Neural cell (in vitro differentiated cells): ENCODE measurements around the gene IDNK. TPM values are rescaled to one million over a fixed set of nuclear protein-coding genes. Genes with fewer than 3 reads are reported as not detected.

Source experiments
- H2AFZ ChIP-seq: fragments of 200-600, 300-800 bp; sonication (generic), shearing (Covaris generic); 2 replicates; pipeline ENCODE4 v1.6.0; 2014; ENCODE audit warnings: low read depth, mild to moderate bottlenecking, antibody characterized with exemption, low read length, moderate library complexity
- H3F3A ChIP-seq: fragments of 200-600 bp; shearing (Covaris generic); 2 replicates; pipeline ENCODE4 v1.6.1; 2016; ENCODE audit warnings: mild to moderate bottlenecking, moderate library complexity, mixed read lengths, antibody characterized with exemption, low read length; ENCODE audit not compliant: insufficient read depth, poor library complexity, severe bottlenecking
- H3K27ac ChIP-seq: fragments of 200-600, 300-800 bp; sonication (generic), shearing (Covaris generic); 2 replicates; pipeline ENCODE4 v1.5.1; 2014; ENCODE audit warnings: mild to moderate bottlenecking, low read length, moderate library complexity
- H3K27me3 ChIP-seq: fragments of 300-800, 200-600 bp; sonication (generic), shearing (Covaris generic); 2 replicates; pipeline ENCODE4 v1.6.0; 2014; ENCODE audit warnings: mild to moderate bottlenecking, low read depth, low read length, moderate library complexity; ENCODE audit not compliant: insufficient read depth
- H3K36me3 ChIP-seq: fragments of 300-800, 200-600 bp; sonication (generic), shearing (Covaris generic); 2 replicates; pipeline ENCODE4 v1.5.1; 2014; ENCODE audit warnings: mild to moderate bottlenecking, antibody characterized with exemption, low read length, moderate library complexity; ENCODE audit not compliant: insufficient read depth
- H3K4me2 ChIP-seq: fragments of 300-800, 200-600 bp; sonication (generic), shearing (Covaris generic); 2 replicates; pipeline ENCODE4 v1.6.0; 2014; ENCODE audit warnings: mild to moderate bottlenecking, low read length
- H3K4me3 ChIP-seq: fragments of 300-800, 200-600 bp; sonication (generic), shearing (Covaris generic); 2 replicates; pipeline ENCODE4 v1.5.1; 2014; ENCODE audit warnings: mild to moderate bottlenecking, low read length, moderate library complexity
- H3K79me2 ChIP-seq: fragments of 200-600 bp; shearing (Covaris generic); replicated peaks from 2 replicates; pipeline ENCODE4 v1.6.0; 2014; ENCODE audit warnings: mild to moderate bottlenecking, low read length, moderate library complexity; ENCODE audit not compliant: insufficient read depth
- H3K9ac ChIP-seq: fragments of 300-800, 200-600 bp; sonication (generic), shearing (Covaris generic); 2 replicates; pipeline ENCODE4 v1.6.1; 2016; ENCODE audit warnings: mild to moderate bottlenecking, low read length, mixed read lengths
- H3K9me2 ChIP-seq: fragments of 200-600 bp; shearing (Covaris generic); 2 replicates; pipeline ENCODE4 v1.6.1; 2016; ENCODE audit warnings: mild to moderate bottlenecking, low read length, mixed read lengths; ENCODE audit not compliant: insufficient read depth
- H3K9me3 ChIP-seq: fragments of 200-600, 300-800 bp; sonication (generic), shearing (Covaris generic); 2 replicates; pipeline ENCODE4 v1.6.1; 2016; ENCODE audit warnings: mild to moderate bottlenecking, mixed run types, low read length, moderate library complexity, mixed read lengths
- H4K20me1 ChIP-seq: fragments of 200-600 bp; shearing (Covaris generic); 2 replicates; pipeline ENCODE4 v1.6.1; 2016; ENCODE audit warnings: mild to moderate bottlenecking, mixed run types; ENCODE audit not compliant: insufficient read depth
- CTCF ChIP-seq: fragments of 450-650 bp; IDR thresholded peaks from 2 replicates; pipeline ENCODE4 v1.5.1; 2014; ENCODE audit warnings: antibody characterized with exemption, mild to moderate bottlenecking, moderate library complexity; ENCODE audit not compliant: poor library complexity, severe bottlenecking
- EP300 ChIP-seq: fragments of 450-650 bp; conservative IDR thresholded peaks from 2 replicates; pipeline ENCODE4 v1.6.1; 2014; ENCODE audit warnings: antibody characterized with exemption, mild to moderate bottlenecking, moderate library complexity; ENCODE audit not compliant: poor library complexity, severe bottlenecking
- EZH2 ChIP-seq: fragments of 200-600, 300-800 bp; shearing (Covaris generic), sonication (generic); IDR thresholded peaks from 2 replicates; pipeline ENCODE4 v1.6.1; 2014; ENCODE audit warnings: antibody characterized with exemption, low read length, borderline replicate concordance, mild to moderate bottlenecking; ENCODE audit not compliant: insufficient read depth, poor library complexity, severe bottlenecking
- MXI1 ChIP-seq: fragments of 450-650 bp; conservative IDR thresholded peaks from 2 replicates; pipeline ENCODE4 v1.6.1; 2014; ENCODE audit warnings: antibody characterized with exemption, mild to moderate bottlenecking; ENCODE audit not compliant: poor library complexity, severe bottlenecking
- POLR2AphosphoS5 ChIP-seq: IDR thresholded peaks from 2 replicates; pipeline ENCODE4 v1.6.1; 2012
- RAD21 ChIP-seq: fragments of 450-650 bp; conservative IDR thresholded peaks from 2 replicates; pipeline ENCODE4 v1.6.1; 2014; ENCODE audit warnings: antibody characterized with exemption, mild to moderate bottlenecking, moderate library complexity
- REST ChIP-seq: IDR thresholded peaks from 2 replicates; pipeline ENCODE4 v1.6.1; 2012; ENCODE audit warnings: borderline replicate concordance
- SMC3 ChIP-seq: fragments of 450-650 bp; conservative IDR thresholded peaks from 2 replicates; pipeline ENCODE4 v1.6.1; 2014; ENCODE audit warnings: antibody characterized with exemption, mild to moderate bottlenecking, moderate library complexity; ENCODE audit not compliant: poor library complexity
- TAF1 ChIP-seq: IDR thresholded peaks from 2 replicates; pipeline ENCODE4 v1.6.1; 2012; ENCODE audit warnings: low read depth
- polyA plus RNA-seq: library from polyadenylated mRNA; depleted of rRNA; stranded (reverse); fragments of >200 nt; gene quantifications from 2 replicates; pipeline ENCODE4 v1.2.3, GENCODE V29; 2014

Gene IDNK
- polyA plus RNA-seq, 1 donor from 2014 or later: 7.5 TPM

- H3K9me2 ChIP-seq: no peaks in the 10 kb centered on the region
- no peak overlapping the region for H3K9ac ChIP-seq
- H2AFZ ChIP-seq: no peak overlapping the region
- H3K36me3 ChIP-seq: no peaks in the 10 kb centered on the region
- H4K20me1 ChIP-seq: no peaks in the 10 kb centered on the region
- H3K4me2 ChIP-seq: no peak overlapping the region
- no peaks in the 10 kb centered on the region for H3F3A ChIP-seq
- H3K9me3 ChIP-seq: no peaks in the 10 kb centered on the region
- no peak overlapping the region for H3K4me3 ChIP-seq
- TF ChIP-seq POLR2AphosphoS5 (no peak), MXI1 (no peak), EZH2 (no peak), TAF1 (no peak), CTCF (no peak), SMC3 (no peak), RAD21 (no peak), EP300 (no peak), REST (no peak)
- peaks cover 10% of the 10 kb centered on the region for H3K79me2 ChIP-seq
- H3K27ac ChIP-seq: no peak overlapping the region
- no peaks in the 10 kb centered on the region for H3K27me3 ChIP-seq
Measured at GRCh38 chr9:83675466-83675865, 52.5 kb downstream of the IDNK start.

- Histone ChIP-seq H3K79me2 (peaks cover 10% of the 10 kb centered on the region), H3K4me3 (no peak overlapping the region), H3F3A (no peaks in the 10 kb centered on the region), H3K27ac (no peak overlapping the region), H2AFZ (no peak overlapping the region), H3K9me2 (no peaks in the 10 kb centered on the region), H3K36me3 (no peaks in the 10 kb centered on the region), H3K9ac (no peak overlapping the region), H3K4me2 (no peak overlapping the region), H4K20me1 (no peaks in the 10 kb centered on the region), H3K9me3 (no peaks in the 10 kb centered on the region), H3K27me3 (no peaks in the 10 kb centered on the region)
- TF ChIP-seq EZH2: no peak
- TF ChIP-seq POLR2AphosphoS5: no peak
- no peak for TF ChIP-seq REST
- TF ChIP-seq EP300: no peak
- TF ChIP-seq TAF1: no peak
- TF ChIP-seq RAD21: no peak
- no peak for TF ChIP-seq SMC3
- no peak for TF ChIP-seq CTCF
- TF ChIP-seq MXI1: no peak
Measured at GRCh38 chr9:83677596-83677995, 54.7 kb downstream of the IDNK start.
